ENCODE measurements around the gene NUDT3.
"Not testable (repeated sequence)": the region's sequence is repeated elsewhere in the genome, so short reads cannot be mapped to it uniquely, and the experiment has no call there.

NUDT3 gene

GRCh38 chr6:34343806-34344205 lies 48.7 kb downstream of the NUDT3 start:
- DNase-seq (ENCODE audit: low read depth in 3 of 3): no peak

- DNase-seq (ENCODE audit: low read depth in 3 of 3): no peak
Observed at GRCh38 chr6:34342247-34342646, 50.2 kb downstream of the NUDT3 start.

- no peak for DNase-seq (ENCODE audit: low read depth in 3 of 3)
Observed at GRCh38 chr6:34341481-34341971, 50.9 kb downstream of the NUDT3 start.

GRCh38 chr6:34340906-34341480 lies 51.5 kb downstream of the NUDT3 start:
- no peak for DNase-seq (ENCODE audit: low read depth in 3 of 3)

GRCh38 chr6:34340394-34340793 lies 52.1 kb downstream of the NUDT3 start:
- DNase-seq (ENCODE audit: low read depth in 3 of 3): no peak

- DNase-seq (ENCODE audit: low read depth in 3 of 3): no peak
Observed at GRCh38 chr6:34339971-34340370, 52.5 kb downstream of the NUDT3 start.

GRCh38 chr6:34339432-34339831 lies 53.0 kb downstream of the NUDT3 start:
- DNase-seq (ENCODE audit: low read depth in 3 of 3): no peak

GRCh38 chr6:34338811-34339210 lies 53.7 kb downstream of the NUDT3 start:
- no peak for DNase-seq (ENCODE audit: low read depth in 3 of 3)

GRCh38 chr6:34338377-34338776 lies 54.1 kb downstream of the NUDT3 start:
- no peak for DNase-seq (ENCODE audit: low read depth in 3 of 3)

- no peak for DNase-seq (ENCODE audit: low read depth in 3 of 3)
Observed at GRCh38 chr6:34334796-34335416, 57.6 kb downstream of the NUDT3 start.

GRCh38 chr6:34333858-34334257 lies 58.6 kb downstream of the NUDT3 start:
- DNase-seq (ENCODE audit: low read depth in 3 of 3): no peak

- no peak for DNase-seq (ENCODE audit: low read depth in 3 of 3)
Observed at GRCh38 chr6:34332251-34333198, 59.9 kb downstream of the NUDT3 start.

- DNase-seq (ENCODE audit: low read depth in 3 of 3): no peak
Observed at GRCh38 chr6:34331371-34332050, 61.0 kb downstream of the NUDT3 start.

GRCh38 chr6:34329814-34330213 lies 62.7 kb downstream of the NUDT3 start:
- DNase-seq (ENCODE audit: low read depth in 3 of 3): not testable (repeated sequence)

GRCh38 chr6:34328969-34329368 lies 63.5 kb downstream of the NUDT3 start:
- DNase-seq (ENCODE audit: low read depth in 3 of 3): no peak

- not testable (repeated sequence) for DNase-seq (ENCODE audit: low read depth in 3 of 3)
Observed at GRCh38 chr6:34327313-34328205, 64.9 kb downstream of the NUDT3 start.

GRCh38 chr6:34325633-34326032 lies 66.8 kb downstream of the NUDT3 start:
- DNase-seq (ENCODE audit: low read depth in 3 of 3): no peak

GRCh38 chr6:34324738-34325444 lies 67.6 kb downstream of the NUDT3 start:
- DNase-seq (ENCODE audit: low read depth in 3 of 3): no peak

- DNase-seq (ENCODE audit: low read depth in 3 of 3): not testable (repeated sequence)
Observed at GRCh38 chr6:34324221-34324620, 68.2 kb downstream of the NUDT3 start.

GRCh38 chr6:34323300-34323699 lies 69.2 kb downstream of the NUDT3 start:
- DNase-seq (ENCODE audit: low read depth in 3 of 3): no peak
